SK-N-SH treated with all-trans-retinoic acid at 6 μM for 48 hours (cell line): ENCODE data around the gene INHBC.

Experiments used
- ESRRG ChIP-seq: fragments of 250-450 bp; sonication (Bioruptor Pico); IDR thresholded peaks from 2 replicates; pipeline ENCODE4 v1.6.1; 2021; ENCODE audit warnings: mild to moderate bottlenecking
- ZNF70 ChIP-seq: fragments of 450-650 bp; formaldehyde crosslinking; IDR thresholded peaks from 2 replicates; pipeline ENCODE4 v1.5.0; 2020; ENCODE audit warnings: mild to moderate bottlenecking, moderate library complexity
- TF ChIP-seq, protein P1 (sequence below): fragments of 250-450 bp; sonication (Bioruptor Pico); IDR thresholded peaks from 2 replicates; pipeline ENCODE4 v1.8.0; 2020; ENCODE audit warnings: mild to moderate bottlenecking, moderate library complexity, borderline replicate concordance

DNA sequence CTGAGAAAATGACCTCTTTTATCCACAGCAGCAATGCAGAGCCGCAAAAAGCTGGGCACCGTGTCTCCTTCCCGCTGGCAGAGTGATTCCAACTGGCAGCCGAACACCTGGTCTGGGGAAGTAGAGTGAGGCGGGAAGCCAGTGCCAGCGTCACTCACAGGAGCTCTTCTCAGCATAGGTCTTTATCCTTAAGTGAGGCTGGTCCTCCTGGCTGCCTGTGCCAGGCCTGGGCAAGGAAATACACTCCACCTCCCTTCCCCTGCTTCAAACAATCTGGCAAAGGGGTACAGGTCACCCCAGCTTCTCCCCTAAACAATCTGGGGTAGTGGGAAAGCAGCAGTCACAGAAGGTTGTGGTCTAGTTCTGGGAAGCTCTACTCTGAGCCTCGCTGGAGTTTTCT, 40.3 kb downstream of the INHBC start:
- TF ChIP-seq, protein P1, sequence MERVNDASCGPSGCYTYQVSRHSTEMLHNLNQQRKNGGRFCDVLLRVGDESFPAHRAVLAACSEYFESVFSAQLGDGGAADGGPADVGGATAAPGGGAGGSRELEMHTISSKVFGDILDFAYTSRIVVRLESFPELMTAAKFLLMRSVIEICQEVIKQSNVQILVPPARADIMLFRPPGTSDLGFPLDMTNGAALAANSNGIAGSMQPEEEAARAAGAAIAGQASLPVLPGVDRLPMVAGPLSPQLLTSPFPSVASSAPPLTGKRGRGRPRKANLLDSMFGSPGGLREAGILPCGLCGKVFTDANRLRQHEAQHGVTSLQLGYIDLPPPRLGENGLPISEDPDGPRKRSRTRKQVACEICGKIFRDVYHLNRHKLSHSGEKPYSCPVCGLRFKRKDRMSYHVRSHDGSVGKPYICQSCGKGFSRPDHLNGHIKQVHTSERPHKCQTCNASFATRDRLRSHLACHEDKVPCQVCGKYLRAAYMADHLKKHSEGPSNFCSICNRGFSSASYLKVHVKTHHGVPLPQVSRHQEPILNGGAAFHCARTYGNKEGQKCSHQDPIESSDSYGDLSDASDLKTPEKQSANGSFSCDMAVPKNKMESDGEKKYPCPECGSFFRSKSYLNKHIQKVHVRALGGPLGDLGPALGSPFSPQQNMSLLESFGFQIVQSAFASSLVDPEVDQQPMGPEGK (CRISPR knock-in tag): no peak
- no peak for TF ChIP-seq ZNF70
- TF ChIP-seq ESRRG (CRISPR knock-in tag): no peak
